ENCODE measurements around the gene NF2.

The NF2 gene

GRCh38 chr22:29700900-29701154, 97.4 kb downstream of the NF2 start:
- H3K27me3 ChIP-seq (ENCODE audit: insufficient read depth, low read depth): no peaks in the 10 kb centered on the region
- H4K20me1 ChIP-seq (ENCODE audit: insufficient read depth): no peaks in the 10 kb centered on the region
- no peak overlapping the region for H3K4me3 ChIP-seq (IDR thresholded peaks at IDR 0.05; ENCODE audit: insufficient read depth, low read depth, low read length)
- H2AFZ ChIP-seq (ENCODE audit: low read depth): no peak overlapping the region
- no peak overlapping the region for H3K4me2 ChIP-seq
- no peaks in the 10 kb centered on the region for H3K4me1 ChIP-seq (ENCODE audit: low read depth, poor library complexity, severe bottlenecking)
- no peak overlapping the region for H3K27ac ChIP-seq
- no peaks in the 10 kb centered on the region for H3K79me2 ChIP-seq (ENCODE audit: insufficient read depth, low read depth)
- no peak overlapping the region for H3K9ac ChIP-seq
- H3K36me3 ChIP-seq (ENCODE audit: insufficient read depth): no peaks in the 10 kb centered on the region
- TF ChIP-seq, protein P1, sequence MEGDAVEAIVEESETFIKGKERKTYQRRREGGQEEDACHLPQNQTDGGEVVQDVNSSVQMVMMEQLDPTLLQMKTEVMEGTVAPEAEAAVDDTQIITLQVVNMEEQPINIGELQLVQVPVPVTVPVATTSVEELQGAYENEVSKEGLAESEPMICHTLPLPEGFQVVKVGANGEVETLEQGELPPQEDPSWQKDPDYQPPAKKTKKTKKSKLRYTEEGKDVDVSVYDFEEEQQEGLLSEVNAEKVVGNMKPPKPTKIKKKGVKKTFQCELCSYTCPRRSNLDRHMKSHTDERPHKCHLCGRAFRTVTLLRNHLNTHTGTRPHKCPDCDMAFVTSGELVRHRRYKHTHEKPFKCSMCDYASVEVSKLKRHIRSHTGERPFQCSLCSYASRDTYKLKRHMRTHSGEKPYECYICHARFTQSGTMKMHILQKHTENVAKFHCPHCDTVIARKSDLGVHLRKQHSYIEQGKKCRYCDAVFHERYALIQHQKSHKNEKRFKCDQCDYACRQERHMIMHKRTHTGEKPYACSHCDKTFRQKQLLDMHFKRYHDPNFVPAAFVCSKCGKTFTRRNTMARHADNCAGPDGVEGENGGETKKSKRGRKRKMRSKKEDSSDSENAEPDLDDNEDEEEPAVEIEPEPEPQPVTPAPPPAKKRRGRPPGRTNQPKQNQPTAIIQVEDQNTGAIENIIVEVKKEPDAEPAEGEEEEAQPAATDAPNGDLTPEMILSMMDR (conservative IDR thresholded peaks at IDR 0.05; ENCODE audit: low read depth, low read length): no peak

GRCh38 chr22:29701155-29701999, 97.9 kb downstream of the NF2 start:
- H3K9ac ChIP-seq: no peak overlapping the region
- TF ChIP-seq, protein P1 (conservative IDR thresholded peaks at IDR 0.05; ENCODE audit: low read depth, low read length): no peak
- H3K4me3 ChIP-seq (IDR thresholded peaks at IDR 0.05; ENCODE audit: insufficient read depth, low read depth, low read length): no peak overlapping the region
- no peaks in the 10 kb centered on the region for H4K20me1 ChIP-seq (ENCODE audit: insufficient read depth)
- H3K79me2 ChIP-seq (ENCODE audit: insufficient read depth, low read depth): no peaks in the 10 kb centered on the region
- H3K27ac ChIP-seq: no peak overlapping the region
- no peak overlapping the region for H3K4me2 ChIP-seq
- H3K36me3 ChIP-seq (ENCODE audit: insufficient read depth): no peaks in the 10 kb centered on the region
- H3K4me1 ChIP-seq (ENCODE audit: low read depth, poor library complexity, severe bottlenecking): no peaks in the 10 kb centered on the region
- H3K27me3 ChIP-seq (ENCODE audit: insufficient read depth, low read depth): no peaks in the 10 kb centered on the region
- no peak overlapping the region for H2AFZ ChIP-seq (ENCODE audit: low read depth)

DNA sequence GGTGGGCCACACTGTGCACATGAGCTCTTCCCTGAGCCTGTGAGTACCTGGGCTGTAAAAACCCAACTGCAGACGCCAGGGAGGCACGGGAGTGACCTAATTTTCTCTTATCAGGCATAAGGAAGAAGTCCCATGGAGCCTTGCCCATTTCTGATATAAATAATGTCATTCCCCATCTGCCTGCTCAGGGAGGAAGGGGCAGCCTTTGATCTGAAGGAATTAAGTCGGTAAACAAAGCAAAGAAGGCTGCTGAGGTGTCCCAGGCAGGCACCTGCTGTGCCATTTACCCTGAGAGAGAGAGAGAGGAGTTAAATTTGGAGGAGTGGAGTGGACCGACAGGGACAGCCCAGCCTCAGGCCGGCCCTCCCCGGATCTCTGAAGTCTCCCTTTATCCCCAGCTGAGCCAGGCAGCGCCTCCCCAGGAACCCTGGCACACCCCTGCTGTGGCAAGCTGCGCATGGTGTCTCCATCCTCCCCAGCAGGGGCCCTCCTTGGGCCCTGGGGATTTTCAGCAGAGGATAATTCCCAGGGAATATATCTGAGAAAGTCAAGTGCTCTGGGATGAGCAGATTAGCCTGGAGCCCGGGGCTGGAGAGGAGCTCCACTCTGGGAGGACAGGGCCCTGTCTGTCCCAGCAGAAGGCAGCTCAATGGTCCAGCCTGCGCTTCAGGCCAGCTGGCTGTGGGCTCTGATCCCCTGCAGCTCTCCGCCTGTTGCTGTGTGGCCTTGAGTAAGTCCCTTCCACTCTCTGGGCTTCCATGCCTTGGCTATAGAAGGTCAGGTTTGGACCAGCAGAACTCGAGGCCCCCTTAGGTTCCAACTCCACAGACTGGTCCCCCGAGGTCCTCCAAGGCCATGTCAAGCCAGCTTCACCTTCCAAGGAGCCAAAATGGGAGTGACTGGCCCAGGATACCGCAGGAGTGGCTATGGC, 98.8 kb downstream of the NF2 start:
- H3K79me2 ChIP-seq (ENCODE audit: insufficient read depth, low read depth): no peaks in the 10 kb centered on the region
- H3K9ac ChIP-seq: no peak overlapping the region
- no peak overlapping the region for H3K27ac ChIP-seq
- no peak overlapping the region for H3K4me2 ChIP-seq
- H4K20me1 ChIP-seq (ENCODE audit: insufficient read depth): no peaks in the 10 kb centered on the region
- no peaks in the 10 kb centered on the region for H3K36me3 ChIP-seq (ENCODE audit: insufficient read depth)
- H3K27me3 ChIP-seq (ENCODE audit: insufficient read depth, low read depth): no peaks in the 10 kb centered on the region
- TF ChIP-seq, protein P1 (conservative IDR thresholded peaks at IDR 0.05; ENCODE audit: low read depth, low read length): no peak
- no peak overlapping the region for H2AFZ ChIP-seq (ENCODE audit: low read depth)
- no peaks in the 10 kb centered on the region for H3K4me1 ChIP-seq (ENCODE audit: low read depth, poor library complexity, severe bottlenecking)
- H3K4me3 ChIP-seq (IDR thresholded peaks at IDR 0.05; ENCODE audit: insufficient read depth, low read depth, low read length): no peak overlapping the region

- H4K20me1 ChIP-seq (ENCODE audit: insufficient read depth): no peaks in the 10 kb centered on the region
- H3K27ac ChIP-seq: no peak overlapping the region
- H3K27me3 ChIP-seq (ENCODE audit: insufficient read depth, low read depth): peaks cover 2% of the 10 kb centered on the region; the same call in 1 of the 2 replicates
- no peaks in the 10 kb centered on the region for H3K4me1 ChIP-seq (ENCODE audit: low read depth, poor library complexity, severe bottlenecking)
- no peak overlapping the region for H3K4me3 ChIP-seq (IDR thresholded peaks at IDR 0.05; ENCODE audit: insufficient read depth, low read depth, low read length)
- H3K79me2 ChIP-seq (ENCODE audit: insufficient read depth, low read depth): no peaks in the 10 kb centered on the region
- TF ChIP-seq, protein P1 (conservative IDR thresholded peaks at IDR 0.05; ENCODE audit: low read depth, low read length): no peak
- H3K36me3 ChIP-seq (ENCODE audit: insufficient read depth): no peaks in the 10 kb centered on the region
- H3K4me2 ChIP-seq: no peak overlapping the region
- H3K9ac ChIP-seq: no peak overlapping the region
- no peak overlapping the region for H2AFZ ChIP-seq (ENCODE audit: low read depth)
These were observed 99.6 kb downstream of the NF2 start for GRCh38 chr22:29702931-29703501.

Measured in KMS-11 (cell line).